GM19397 (cell line): Measurements from ENCODE around the gene CMYA5.

ENCODE experiments used
- ATAC-seq: cut with Tn5 transposase; IDR thresholded peaks from one replicate; pipeline ENCODE4 v1.9.1; 2021; ENCODE audit warnings: mild to moderate bottlenecking, moderate library complexity; ENCODE audit not compliant: unreplicated experiment

The CMYA5 gene

DNA sequence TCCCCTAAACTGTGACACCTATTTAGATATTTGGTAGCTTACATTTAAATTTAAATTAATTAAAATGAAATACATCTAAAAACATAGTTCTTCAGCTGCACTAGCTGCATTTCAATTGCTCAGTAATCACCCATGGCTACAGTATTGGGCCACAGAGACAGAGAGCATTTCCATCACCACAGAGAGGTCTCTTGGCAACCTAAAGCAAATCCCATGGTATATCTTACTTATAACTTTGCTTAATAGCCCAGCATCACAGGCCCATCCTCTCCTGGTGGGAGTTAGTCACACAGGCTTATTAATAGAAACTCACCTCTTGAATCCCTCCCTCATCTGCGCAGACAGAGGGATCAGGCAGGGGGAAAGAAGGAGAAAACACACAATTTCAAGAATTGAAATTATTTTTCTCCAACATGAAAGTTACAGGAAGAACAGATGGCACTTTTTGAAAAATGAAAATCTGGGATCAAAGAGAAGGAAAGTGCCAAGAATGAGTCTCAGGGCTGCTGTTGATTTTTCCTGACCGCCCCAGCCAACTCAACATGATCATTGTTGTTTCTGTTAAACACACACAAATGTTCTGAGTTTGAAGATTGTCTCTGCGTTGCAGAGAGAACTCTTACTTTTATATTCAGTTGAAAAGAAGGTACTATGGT lies 144.6 kb downstream of the CMYA5 start:
- no peak for ATAC-seq

- no peak for ATAC-seq
Measured at GRCh38 chr5:79834754-79835714, 145.4 kb downstream of the CMYA5 start.

DNA sequence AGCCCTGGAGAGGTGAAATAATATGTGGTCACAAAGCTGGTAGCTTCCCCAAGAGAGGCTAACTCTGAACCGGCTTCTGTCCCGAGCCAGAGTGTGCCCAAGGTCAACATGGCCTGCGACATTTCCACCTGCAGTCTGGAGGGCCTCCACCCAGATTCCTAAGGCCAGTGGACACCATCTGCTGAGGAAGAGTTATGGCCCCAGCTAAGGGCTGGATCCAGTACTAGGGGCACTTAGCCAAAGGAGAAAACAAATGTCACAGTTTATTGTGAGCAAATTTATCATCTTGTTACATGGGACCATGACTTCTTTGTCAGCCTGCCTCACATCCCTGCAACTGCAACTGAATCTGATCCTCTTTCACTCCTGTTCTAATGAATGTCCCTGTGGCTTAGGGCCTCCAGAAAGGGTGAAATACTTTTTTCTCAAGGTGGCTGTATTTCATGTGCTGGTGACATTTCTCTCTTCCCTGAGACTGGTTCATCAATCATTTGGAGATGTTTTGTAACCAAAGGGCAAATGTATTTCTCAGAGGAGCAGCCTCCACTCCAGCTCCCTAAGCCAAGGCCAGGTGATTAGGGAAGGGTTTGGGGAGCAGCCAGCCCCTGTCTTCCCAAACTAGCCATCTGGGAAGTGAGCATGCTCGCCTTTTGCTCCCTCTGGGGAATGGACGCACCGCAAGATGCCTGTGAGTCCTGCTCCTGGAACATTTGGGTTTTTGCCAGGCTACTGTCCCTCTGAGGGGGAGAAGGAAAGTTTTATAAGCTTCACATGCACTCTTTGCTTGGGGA lies 148.3 kb downstream of the CMYA5 start:
- no peak for ATAC-seq

DNA sequence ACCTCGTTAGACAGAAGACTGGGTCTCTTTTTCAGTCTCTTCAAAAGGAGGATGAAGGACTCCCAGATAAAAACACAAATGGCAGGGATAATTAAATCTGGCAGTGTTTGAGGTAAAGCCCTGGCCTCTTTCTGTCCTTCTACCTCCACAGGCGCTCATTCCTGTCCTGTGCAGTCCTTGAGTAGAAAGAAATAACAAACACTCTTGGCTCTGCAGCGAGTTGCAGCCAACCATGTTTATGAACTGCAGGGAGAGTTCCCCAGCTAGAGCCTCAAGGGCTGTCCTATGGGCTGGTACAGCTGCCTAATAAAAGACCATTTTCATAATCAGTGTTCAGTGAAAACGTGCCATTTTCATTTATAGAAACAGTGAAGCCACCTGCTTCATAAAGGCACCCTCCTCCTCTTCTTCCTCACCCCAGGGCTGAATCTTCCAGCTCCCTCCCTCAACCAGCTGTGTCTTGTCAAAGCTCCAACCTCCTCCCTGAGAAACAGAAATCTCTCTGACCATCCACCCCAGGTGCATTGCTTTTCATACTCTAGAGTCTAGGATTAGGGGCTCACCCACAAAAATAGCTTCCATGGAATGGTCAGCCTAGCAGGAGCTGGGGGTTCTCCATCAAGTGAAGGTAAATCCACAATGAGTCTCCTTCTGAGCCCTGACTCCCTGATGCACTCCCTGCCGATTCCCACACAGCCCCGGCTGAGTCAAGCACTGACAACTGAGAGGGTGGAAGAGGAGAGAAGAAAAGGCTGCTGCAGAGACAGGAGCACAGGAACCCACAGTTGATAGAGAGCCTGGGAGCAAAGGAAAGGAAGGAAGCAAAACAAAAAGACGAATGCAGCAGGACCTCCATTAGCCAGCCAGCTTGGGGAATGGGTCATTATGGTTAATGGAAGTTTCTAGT lies 150.7 kb downstream of the CMYA5 start:
- no peak for ATAC-seq

DNA sequence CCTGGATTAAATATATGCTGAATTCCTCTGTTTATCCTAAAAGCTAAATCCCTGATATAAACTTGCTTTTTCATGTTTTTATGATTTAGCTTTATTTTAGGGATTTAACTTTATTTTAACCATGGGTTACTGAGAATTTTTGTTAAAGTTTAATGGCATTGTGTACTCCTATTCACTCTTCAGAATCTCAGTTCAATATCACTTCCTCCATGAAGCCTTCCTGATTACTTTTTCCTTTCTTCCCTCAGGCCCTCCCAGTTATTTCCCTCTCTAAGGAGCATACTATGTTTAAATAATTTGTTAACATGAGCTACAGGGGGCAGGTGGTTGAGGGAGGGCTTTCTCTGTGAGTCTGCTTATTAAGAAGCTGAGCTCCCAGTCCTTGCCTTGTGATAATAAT lies 151.5 kb downstream of the CMYA5 start:
- ATAC-seq: no peak

DNA sequence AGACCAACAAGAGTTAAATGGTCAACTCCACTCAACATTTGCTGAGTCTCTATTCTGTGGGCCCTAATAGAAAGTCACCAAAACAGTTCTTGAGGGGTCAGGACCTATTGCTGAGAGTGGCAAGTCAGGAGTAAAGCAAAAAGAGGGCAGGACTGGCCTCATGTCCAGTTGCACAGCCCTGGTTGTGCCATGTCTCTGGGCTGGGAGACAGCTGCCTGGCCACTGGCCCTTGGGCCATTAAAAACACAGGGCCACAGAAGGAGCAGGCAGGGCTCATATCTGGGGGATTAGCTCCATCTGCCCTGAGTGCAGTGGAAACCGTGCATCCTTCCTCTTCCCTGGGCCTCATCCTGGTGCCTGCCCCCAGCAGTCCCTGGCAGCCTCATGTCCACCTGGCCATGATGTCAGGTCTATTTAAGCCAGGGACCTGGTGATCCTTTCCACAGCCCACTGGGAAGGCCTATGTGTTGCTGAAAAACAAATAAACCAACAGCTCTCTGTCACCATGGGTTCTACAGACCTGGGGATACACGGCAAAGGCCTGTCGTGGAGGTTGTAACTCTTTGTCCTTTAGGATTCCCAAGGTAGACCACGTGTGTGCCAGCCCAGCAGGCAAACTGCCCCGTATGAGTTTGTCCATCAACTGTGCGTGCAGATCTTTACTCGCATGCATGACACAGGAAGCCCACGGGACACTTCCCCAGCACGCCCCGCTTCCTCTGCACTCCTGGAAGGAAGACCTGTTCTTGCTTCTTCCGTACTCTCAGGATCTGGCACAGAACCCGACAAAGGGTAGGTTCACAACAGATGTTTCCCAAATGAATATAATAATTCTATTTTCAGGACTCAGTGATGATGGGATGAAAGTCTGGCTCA lies 152.6 kb downstream of the CMYA5 start:
- no peak for ATAC-seq

DNA sequence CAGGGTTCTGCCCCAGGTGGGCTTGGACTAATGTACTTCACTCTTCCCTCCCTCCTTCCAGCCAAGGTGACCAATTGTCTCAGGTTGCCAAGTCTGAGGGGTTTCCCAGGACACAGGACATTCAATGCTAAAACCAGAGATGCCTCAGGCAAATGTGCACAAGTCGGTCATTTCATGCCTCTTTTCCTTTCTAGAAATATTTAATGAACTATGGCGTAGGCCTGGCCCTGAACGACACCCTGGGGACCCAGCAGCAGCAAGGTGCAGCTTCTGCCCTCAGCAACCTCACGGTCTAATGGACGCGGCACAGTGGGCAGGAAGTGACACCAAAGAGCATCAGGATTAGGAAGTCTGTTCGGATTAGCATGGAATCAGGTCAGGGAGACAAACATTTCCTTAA lies 153.4 kb downstream of the CMYA5 start:
- no peak for ATAC-seq

DNA sequence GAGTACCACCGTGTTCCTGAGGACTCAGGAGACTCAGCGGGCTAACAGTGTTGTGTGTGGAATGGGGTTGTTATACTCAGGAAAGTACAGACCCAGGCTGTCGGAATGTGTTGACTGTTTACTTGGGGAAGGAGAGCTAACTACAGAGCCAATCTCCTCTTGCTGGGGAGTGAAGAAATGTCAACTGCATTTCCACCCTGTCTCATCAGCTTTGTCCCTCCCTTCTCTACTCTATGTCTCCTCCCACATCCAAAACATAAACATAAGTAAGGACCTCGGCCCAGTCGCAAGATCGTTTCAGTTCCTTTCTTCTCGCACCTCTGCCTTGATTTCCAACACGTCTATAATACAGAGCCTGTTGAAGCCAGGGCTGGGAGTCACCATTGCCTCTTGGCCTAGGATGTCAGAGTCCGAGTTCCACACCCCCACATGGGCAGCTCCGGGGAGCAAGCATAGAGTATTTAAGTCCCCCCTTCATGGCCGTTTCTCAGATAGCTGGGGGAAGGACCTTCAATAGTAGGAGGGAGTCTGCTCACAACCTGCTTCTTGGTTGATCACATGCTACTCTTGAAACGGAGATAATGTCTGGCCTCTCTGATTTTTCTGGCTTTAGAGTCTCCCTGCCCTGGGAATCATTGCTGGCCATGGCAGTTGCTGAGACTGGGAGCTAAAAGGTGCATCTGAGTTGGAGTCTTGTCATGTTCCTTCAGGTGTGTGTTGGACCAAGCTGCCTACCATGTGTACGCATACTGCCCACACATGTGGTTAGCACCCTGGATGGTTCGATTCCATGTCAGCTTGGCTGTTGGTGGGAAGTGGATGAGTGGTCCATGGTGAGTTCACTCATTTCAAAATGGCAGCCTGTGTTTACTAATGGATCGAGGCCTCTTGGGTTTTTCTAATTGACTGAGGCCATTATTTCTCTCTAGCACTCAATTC lies 154.1 kb downstream of the CMYA5 start:
- no peak for ATAC-seq

DNA sequence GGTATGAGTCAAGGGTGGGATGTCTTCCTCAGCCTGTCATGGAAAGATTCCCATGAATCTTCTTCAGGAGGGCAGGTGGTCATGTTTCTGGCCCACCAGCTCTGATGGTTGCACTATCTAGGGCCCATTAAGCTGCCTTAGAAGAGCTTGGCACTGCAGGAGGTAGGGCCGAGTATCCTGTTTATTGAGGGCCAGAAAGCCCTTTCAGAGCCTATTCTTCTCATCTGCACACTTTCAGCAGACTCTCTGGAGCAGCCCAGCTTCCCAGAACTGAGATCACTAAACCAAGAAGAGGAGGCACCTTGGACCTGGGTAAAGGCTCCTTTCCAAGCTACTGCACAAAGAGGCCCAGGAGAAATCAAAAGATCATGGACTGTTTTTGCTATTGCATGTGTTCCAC lies 154.9 kb downstream of the CMYA5 start:
- no peak for ATAC-seq

- no peak for ATAC-seq
Measured at GRCh38 chr5:79845448-79846197, 156.0 kb downstream of the CMYA5 start.

- ATAC-seq: no peak
Measured at GRCh38 chr5:79846198-79846521, 156.5 kb downstream of the CMYA5 start.

GRCh38 chr5:79847561-79847960 lies 157.9 kb downstream of the CMYA5 start:
- no peak for ATAC-seq

- no peak for ATAC-seq
Measured at GRCh38 chr5:79849061-79849460, 159.4 kb downstream of the CMYA5 start.
